DOHH2 (cell line): Measurements from ENCODE around the gene GCA.

Source experiments
- CTCF ChIP-seq: fragments of 200-600 bp; sonication (generic); IDR thresholded peaks from one replicate; pipeline ENCODE4 v1.5.1; 2014; ENCODE audit warnings: antibody characterized with exemption, mild to moderate bottlenecking, low read depth, low read length; ENCODE audit not compliant: poor library complexity, severe bottlenecking
- EZH2phosphoT487 ChIP-seq: fragments of 200-600 bp; sonication (generic); IDR thresholded peaks from 2 replicates; pipeline ENCODE4 v1.6.1; 2017; ENCODE audit warnings: borderline replicate concordance, mild to moderate bottlenecking, antibody characterized with exemption, low read length, moderate library complexity, mixed read lengths

- TF ChIP-seq EZH2phosphoT487 (no peak), CTCF (no peak)
These were observed 42.1 kb upstream of the GCA start for GRCh38 chr2:162301877-162302276.
